Mononuclear cell (primary cell): ENCODE results near the gene COQ10B. TPM values are rescaled to one million over a fixed set of nuclear protein-coding genes. Genes with fewer than 3 reads are reported as not detected.
"Not testable (repeated sequence)": the region's sequence is repeated elsewhere in the genome, so short reads cannot be mapped to it uniquely, and the experiment has no call there.

ENCODE experiments used
- H3K27me3 ChIP-seq: 2 replicates; pipeline ENCODE4 v1.6.0; 2011; ENCODE audit warnings: low read length, control low read depth; ENCODE audit not compliant: insufficient read depth
- H3K4me1 ChIP-seq: 2 replicates; pipeline ENCODE4 v1.5.1; 2011; ENCODE audit warnings: mild to moderate bottlenecking, low read length, control low read depth; ENCODE audit not compliant: insufficient read depth
- H3K4me3 ChIP-seq: 2 replicates; pipeline ENCODE4 v1.5.1; 2011; ENCODE audit warnings: mild to moderate bottlenecking, low read length, moderate library complexity
- H3K9me3 ChIP-seq: 2 replicates; pipeline ENCODE4 v1.5.1; 2011; ENCODE audit warnings: low read depth, mild to moderate bottlenecking, control low read depth, low read length
- total RNA-seq: library from RNA; depleted of rRNA; stranded (reverse); fragments of >200 nt; gene quantifications from one replicate; pipeline ENCODE4 v1.2.3, GENCODE V29; 2012

COQ10B gene
- total RNA-seq, 1 donor = 109 TPM

GRCh38 chr2:197435598-197436420, 17.5 kb upstream of the COQ10B start:
- peaks cover 41% of the 10 kb centered on the region for H3K4me1 ChIP-seq
- no peaks in the 10 kb centered on the region for H3K9me3 ChIP-seq
- peak overlapping the region; percentile 92 for H3K4me3 ChIP-seq
- no peaks in the 10 kb centered on the region for H3K27me3 ChIP-seq

GRCh38 chr2:197437380-197437779, 16.0 kb upstream of the COQ10B start:
- Histone ChIP-seq H3K4me3 (no peak overlapping the region), H3K9me3 (no peaks in the 10 kb centered on the region), H3K27me3 (no peaks in the 10 kb centered on the region), H3K4me1 (peaks cover 26% of the 10 kb centered on the region)

- H3K9me3 ChIP-seq = no peaks in the 10 kb centered on the region
- H3K4me3 ChIP-seq = no peak overlapping the region
- peaks cover 19% of the 10 kb centered on the region for H3K4me1 ChIP-seq
- no peaks in the 10 kb centered on the region for H3K27me3 ChIP-seq
Observed at GRCh38 chr2:197442857-197443256, 10.5 kb upstream of the COQ10B start.

- Histone ChIP-seq H3K4me3 (no peak overlapping the region), H3K9me3 (no peaks in the 10 kb centered on the region), H3K27me3 (no peaks in the 10 kb centered on the region), H3K4me1 (peaks cover 19% of the 10 kb centered on the region)
Observed at GRCh38 chr2:197445746-197446145, 7.6 kb upstream of the COQ10B start.

GRCh38 chr2:197446844-197447243, 6.5 kb upstream of the COQ10B start:
- Histone ChIP-seq H3K4me1 (peaks cover 19% of the 10 kb centered on the region), H3K4me3 (no peak overlapping the region), H3K27me3 (no peaks in the 10 kb centered on the region), H3K9me3 (no peaks in the 10 kb centered on the region)

- Histone ChIP-seq H3K4me3 (no peak overlapping the region), H3K4me1 (peaks cover 20% of the 10 kb centered on the region), H3K9me3 (no peaks in the 10 kb centered on the region), H3K27me3 (no peaks in the 10 kb centered on the region)
Observed at GRCh38 chr2:197450465-197450864, 2.9 kb upstream of the COQ10B start.

- H3K9me3 ChIP-seq, H3K27me3 ChIP-seq, H3K4me3 ChIP-seq: not testable (repeated sequence)
- H3K4me1 ChIP-seq = peaks cover 23% of the 10 kb centered on the region
Observed at GRCh38 chr2:197450935-197451358, 2.4 kb upstream of the COQ10B start.

GRCh38 chr2:197452754-197453122, 614 bp upstream of the COQ10B start:
- Histone ChIP-seq H3K4me3 (peak overlapping the region; percentile 86), H3K9me3 (no peaks in the 10 kb centered on the region), H3K4me1 (peaks cover 31% of the 10 kb centered on the region), H3K27me3 (no peaks in the 10 kb centered on the region)

GRCh38 chr2:197453914-197454398, 604 bp downstream of the COQ10B start:
- no peaks in the 10 kb centered on the region for H3K9me3 ChIP-seq
- no peaks in the 10 kb centered on the region for H3K27me3 ChIP-seq
- H3K4me1 ChIP-seq = peaks cover 33% of the 10 kb centered on the region
- H3K4me3 ChIP-seq = peak overlapping the region; percentile 86

- H3K27me3 ChIP-seq = no peaks in the 10 kb centered on the region
- H3K4me3 ChIP-seq = no peak overlapping the region
- H3K4me1 ChIP-seq = peaks cover 38% of the 10 kb centered on the region
- H3K9me3 ChIP-seq = no peaks in the 10 kb centered on the region
Observed at GRCh38 chr2:197454923-197455322, 1.6 kb downstream of the COQ10B start.

- Histone ChIP-seq H3K27me3 (no peaks in the 10 kb centered on the region), H3K4me3 (no peak overlapping the region)
Observed at GRCh38 chr2:197455428-197455827, 2.1 kb downstream of the COQ10B start.

GRCh38 chr2:197460649-197461048, 7.3 kb downstream of the COQ10B start:
- H3K4me3 ChIP-seq = no peak overlapping the region
- peaks cover 16% of the 10 kb centered on the region for H3K4me1 ChIP-seq
- H3K9me3 ChIP-seq = no peaks in the 10 kb centered on the region
- H3K27me3 ChIP-seq = no peaks in the 10 kb centered on the region

More at GRCh38 chr2:197455428-197455827, 2.1 kb downstream of the COQ10B start:
- Histone ChIP-seq H3K4me1 (peaks cover 38% of the 10 kb centered on the region), H3K9me3 (no peaks in the 10 kb centered on the region)

- Histone ChIP-seq H3K4me3 (no peak overlapping the region), H3K4me1 (peaks cover 14% of the 10 kb centered on the region), H3K27me3 (no peaks in the 10 kb centered on the region), H3K9me3 (no peaks in the 10 kb centered on the region)
Observed at GRCh38 chr2:197461057-197461456, 7.7 kb downstream of the COQ10B start.

GRCh38 chr2:197464175-197464574, 10.8 kb downstream of the COQ10B start:
- no peaks in the 10 kb centered on the region for H3K27me3 ChIP-seq
- H3K9me3 ChIP-seq = no peaks in the 10 kb centered on the region

GRCh38 chr2:197472166-197472565, 18.8 kb downstream of the COQ10B start:
- peaks cover 9% of the 10 kb centered on the region for H3K4me1 ChIP-seq
- no peaks in the 10 kb centered on the region for H3K9me3 ChIP-seq
- no peak overlapping the region for H3K4me3 ChIP-seq
- H3K27me3 ChIP-seq = no peaks in the 10 kb centered on the region

More at GRCh38 chr2:197464175-197464574, 10.8 kb downstream of the COQ10B start:
- Histone ChIP-seq H3K4me1 (peaks cover 3% of the 10 kb centered on the region), H3K4me3 (no peak overlapping the region)

GRCh38 chr2:197477797-197478196, 24.4 kb downstream of the COQ10B start:
- no peaks in the 10 kb centered on the region for H3K9me3 ChIP-seq
- no peaks in the 10 kb centered on the region for H3K27me3 ChIP-seq
- no peak overlapping the region for H3K4me3 ChIP-seq

More at GRCh38 chr2:197477797-197478196, 24.4 kb downstream of the COQ10B start:
- peaks cover 26% of the 10 kb centered on the region for H3K4me1 ChIP-seq
